GM23338 (cell line): ENCODE results near the gene CLCN4.

Experiments
- CREB1 ChIP-seq: fragments of 250-450 bp; sonication (Bioruptor Pico); IDR thresholded peaks from 2 replicates; pipeline ENCODE4 v1.5.0; 2020; ENCODE audit warnings: low read depth, mild to moderate bottlenecking, moderate library complexity
- CTCF ChIP-seq, 2 experiments: fragments of 200-600 bp in 1 of 2; sonication (generic) in 1 of 2; conservative IDR thresholded peaks; 2 replicates each; pipeline versions ENCODE4 v1.5.1 to v1.6.1; 2016 to 2017; ENCODE audit warnings: antibody characterized with exemption in 2 of 2, low read depth in 2 of 2, mild to moderate bottlenecking in 2 of 2, moderate library complexity in 1 of 2
- EZH2 ChIP-seq: fragments of 200-600 bp; sonication (generic); IDR thresholded peaks from one replicate; pipeline ENCODE4 v1.8.0; 2017; ENCODE audit warnings: antibody characterized with exemption, mild to moderate bottlenecking, low read depth; ENCODE audit not compliant: unreplicated experiment
- EZH2phosphoT487 ChIP-seq: fragments of 200-600 bp; sonication (generic); IDR thresholded peaks from one replicate; pipeline ENCODE4 v1.8.1; 2018; ENCODE audit warnings: antibody characterized with exemption; ENCODE audit not compliant: unreplicated experiment
- JUNB ChIP-seq: IDR thresholded peaks from one replicate; pipeline ENCODE4 v1.6.1; 2016; ENCODE audit warnings: antibody characterized with exemption; ENCODE audit not compliant: unreplicated experiment
- POLR2AphosphoS5 ChIP-seq: IDR thresholded peaks from 2 replicates; pipeline ENCODE4 v1.6.1; 2016; ENCODE audit warnings: antibody characterized with exemption, low read depth
- REST ChIP-seq: IDR thresholded peaks from one replicate; pipeline ENCODE4 v1.6.1; 2018; ENCODE audit warnings: antibody characterized with exemption; ENCODE audit not compliant: unreplicated experiment
- ZNF114 ChIP-seq: fragments of 250-450 bp; sonication (Bioruptor Pico); IDR thresholded peaks from 2 replicates; pipeline ENCODE4 v1.5.0; 2020; ENCODE audit warnings: mild to moderate bottlenecking, moderate library complexity
- ZNF462 ChIP-seq: fragments of 250-450 bp; sonication (Bioruptor Pico); IDR thresholded peaks from 2 replicates; pipeline ENCODE4 v1.5.0; 2020; ENCODE audit warnings: mild to moderate bottlenecking, moderate library complexity

GRCh38 chrX:10213716-10214115 is 56.9 kb downstream of the CLCN4 start:
- TF ChIP-seq ZNF114 (CRISPR knock-in tag) (no peak), CTCF (conservative IDR thresholded peaks at IDR 0.05; ENCODE audit: low read depth in 2 of 2) (no peak), JUNB (no peak), REST (no peak), EZH2 (no peak), POLR2AphosphoS5 (no peak), ZNF462 (CRISPR knock-in tag) (no peak), EZH2phosphoT487 (no peak), CREB1 (no peak)
